KMS-11 (cell line): ENCODE data around the gene NOS3.

ENCODE experiments used
- H2AFZ ChIP-seq: fragments of 200-600 bp; sonication (generic); 2 replicates; pipeline ENCODE4 v1.6.1; 2016; ENCODE audit warnings: antibody characterized with exemption, mixed run types, low read depth
- H3K27ac ChIP-seq: fragments of 200-600 bp; sonication (generic); 2 replicates; pipeline ENCODE4 v1.6.1; 2016; ENCODE audit warnings: mild to moderate bottlenecking, mixed run types
- H3K27me3 ChIP-seq: fragments of 200-600 bp; sonication (generic); 2 replicates; pipeline ENCODE4 v1.6.1; 2017; ENCODE audit warnings: mild to moderate bottlenecking, low read depth, mixed run types, moderate library complexity; ENCODE audit not compliant: insufficient read depth
- H3K36me3 ChIP-seq: fragments of 200-600 bp; sonication (generic); 2 replicates; pipeline ENCODE4 v1.6.1; 2017; ENCODE audit warnings: mild to moderate bottlenecking, mixed run types; ENCODE audit not compliant: insufficient read depth
- H3K4me1 ChIP-seq: fragments of 200-600 bp; sonication (generic); 2 replicates; pipeline ENCODE4 v1.6.1; 2016; ENCODE audit warnings: mild to moderate bottlenecking, low read depth, mixed run types; ENCODE audit not compliant: poor library complexity, severe bottlenecking
- H3K4me2 ChIP-seq: fragments of 200-600 bp; sonication (generic); 2 replicates; pipeline ENCODE4 v1.7.0; 2016; ENCODE audit warnings: mild to moderate bottlenecking, mixed run types
- H3K4me3 ChIP-seq: fragments of 200-600 bp; sonication (generic); IDR thresholded peaks from 2 replicates; pipeline ENCODE4 v1.6.1; 2017; ENCODE audit warnings: low read depth, low read length, mixed read lengths; ENCODE audit not compliant: insufficient read depth
- H3K79me2 ChIP-seq: fragments of 200-600 bp; sonication (generic); 2 replicates; pipeline ENCODE4 v1.6.1; 2016; ENCODE audit warnings: low read depth, mixed run types; ENCODE audit not compliant: insufficient read depth
- H3K9ac ChIP-seq: fragments of 200-600 bp; sonication (generic); 2 replicates; pipeline ENCODE4 v1.6.1; 2016; ENCODE audit warnings: mild to moderate bottlenecking, mixed run types
- H4K20me1 ChIP-seq: fragments of 200-600 bp; sonication (generic); 2 replicates; pipeline ENCODE4 v1.6.1; 2016; ENCODE audit warnings: mild to moderate bottlenecking, mixed run types; ENCODE audit not compliant: insufficient read depth
- CTCF ChIP-seq: fragments of 200-600 bp; sonication (generic); conservative IDR thresholded peaks from 2 replicates; pipeline ENCODE4 v1.6.1; 2017; ENCODE audit warnings: low read depth, mild to moderate bottlenecking, antibody characterized with exemption, low read length, moderate library complexity, mixed read lengths

Gene NOS3

GRCh38 chr7:150974468-150975391 is 16.1 kb upstream of the NOS3 start:
- peak overlapping the region; percentile 95 for H3K4me2 ChIP-seq
- peak overlapping the region; percentile 77 for H3K9ac ChIP-seq
- peaks cover 4% of the 10 kb centered on the region for H3K27me3 ChIP-seq
- H3K4me3 ChIP-seq, result no peak overlapping the region
- H4K20me1 ChIP-seq, result no peaks in the 10 kb centered on the region
- H2AFZ ChIP-seq, result peak overlapping the region; percentile 75
- H3K4me1 ChIP-seq, result peaks cover 35% of the 10 kb centered on the region
- no peaks in the 10 kb centered on the region for H3K36me3 ChIP-seq
- 0 out of 2 replicates have a peak, but pooled peaks have one; percentile 28 for TF ChIP-seq CTCF
- no peaks in the 10 kb centered on the region for H3K79me2 ChIP-seq
- peak overlapping the region; percentile 58 for H3K27ac ChIP-seq

GRCh38 chr7:150975536-150976319 is 15.1 kb upstream of the NOS3 start:
- Histone ChIP-seq H3K79me2 (no peaks in the 10 kb centered on the region), H3K4me1 (peaks cover 37% of the 10 kb centered on the region), H3K4me2 (peak overlapping the region; percentile 95), H3K9ac (peak overlapping the region; percentile 77), H3K27ac (peak overlapping the region; percentile 58), H3K36me3 (no peaks in the 10 kb centered on the region), H4K20me1 (no peaks in the 10 kb centered on the region), H3K4me3 (no peak overlapping the region), H2AFZ (peak overlapping the region; percentile 75), H3K27me3 (peaks cover 14% of the 10 kb centered on the region)
- no peak for TF ChIP-seq CTCF

- Histone ChIP-seq H3K4me2 (peak overlapping the region; percentile 95; the same call in 1 of the 2 replicates), H3K4me3 (no peak overlapping the region), H2AFZ (no peak overlapping the region; the same call in 1 of the 2 replicates), H3K9ac (no peak overlapping the region), H3K36me3 (no peaks in the 10 kb centered on the region), H4K20me1 (no peaks in the 10 kb centered on the region), H3K27me3 (peaks cover 25% of the 10 kb centered on the region), H3K4me1 (peaks cover 37% of the 10 kb centered on the region), H3K27ac (no peak overlapping the region), H3K79me2 (no peaks in the 10 kb centered on the region)
- no peak for TF ChIP-seq CTCF
Observed at GRCh38 chr7:150976529-150977381, 14.1 kb upstream of the NOS3 start.
